SK-N-MC (cell line): Measurements from ENCODE around the gene MTERF4.

Experiments used
- EZH2 ChIP-seq: fragments of 200-600 bp; sonication (generic); IDR thresholded peaks from one replicate; pipeline ENCODE4 v1.6.1; 2017; ENCODE audit warnings: antibody characterized with exemption
- POLR2AphosphoS5 ChIP-seq: IDR thresholded peaks from 2 replicates; pipeline ENCODE4 v1.6.1; 2012; ENCODE audit warnings: mild to moderate bottlenecking, low read depth, low read length, borderline replicate concordance

GRCh38 chr2:241068136-241068941 lies 33.7 kb downstream of the MTERF4 start:
- TF ChIP-seq EZH2 (no peak), POLR2AphosphoS5 (no peak)
